Measurements from ENCODE around the gene PEX1. TPM values are rescaled to one million over a fixed set of nuclear protein-coding genes. Genes with fewer than 3 reads are reported as not detected.

PEX1 gene
- total RNA-seq (2013): 12.7 TPM
- 10 to 100 TPM in 1 of 3 donors, 1 to 10 TPM in 2; 2.8 to 10.8 (median 2.9) TPM for polyA plus RNA-seq
- polyA minus RNA-seq: 2.8 and 3.4 TPM in 2 replicates
- 4.7 to 17.5 (median 12.6) reads per million in 11 experiments for total RNA-seq

DNA sequence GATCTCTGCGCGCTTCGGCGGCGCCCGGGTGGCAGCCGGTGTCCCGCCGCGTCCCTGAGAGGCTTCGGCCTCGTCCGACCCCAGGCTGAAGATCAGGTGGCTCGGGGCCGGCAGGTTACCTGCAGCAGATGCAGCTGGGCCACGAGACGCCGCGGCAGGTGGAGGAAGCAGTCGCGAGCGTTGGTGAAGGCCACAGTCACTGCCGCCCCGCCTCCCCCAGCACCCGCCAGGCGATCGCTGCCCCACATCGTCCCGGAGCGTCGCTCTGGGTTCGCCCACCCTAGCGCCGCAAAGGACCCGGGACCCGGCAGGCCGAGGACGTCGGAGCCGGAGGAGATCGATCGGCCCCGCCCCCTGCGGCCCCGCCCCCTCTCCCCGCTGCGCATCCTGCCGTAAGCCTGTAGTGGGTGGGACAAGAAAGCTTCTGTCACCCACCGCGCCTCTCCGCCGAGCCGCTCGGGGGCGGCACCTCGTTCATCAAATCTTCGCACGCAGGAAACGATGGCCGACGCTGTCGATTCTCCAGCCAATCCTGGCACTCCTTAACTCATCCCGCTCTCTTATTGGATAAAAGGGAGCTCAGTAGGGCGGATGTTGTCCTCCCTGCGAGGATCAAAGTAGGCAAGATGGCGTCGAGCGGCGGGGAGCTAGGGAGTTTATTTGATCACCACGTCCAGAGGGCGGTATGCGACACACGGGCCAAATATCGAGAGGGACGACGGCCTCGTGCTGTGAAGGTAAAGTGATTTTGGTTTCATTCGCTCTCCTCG, at the start of gene PEX1, which contains the start of gene RBM48:
Gene PEX1, minus strand, starts transcription at position 333 of the 770 bp plus-strand sequence. Its CDS starts 85 bp downstream, at position 248.
Gene RBM48, plus strand, starts transcription at position 608 of the 770 bp plus-strand sequence. Its CDS starts 19 bp downstream, at position 627.
- H3K4me1 ChIP-seq (ENCODE audit: control insufficient read depth in 1 of 2, insufficient read depth in 2 of 2, low read length in 2 of 2): peaks cover 15 to 20% of the 10 kb centered on the region in 2 donors
- H3K4me3 ChIP-seq (replicated peaks in 1 of 3; ENCODE audit: low read depth in 2 of 3, low read length in 3 of 3): peak within 1 kb of the TSS; percentile 88 to 97 (median 92)
- H4K20me1 ChIP-seq (ENCODE audit: insufficient read depth, low read length): no peaks in the 10 kb centered on the region
- H2AFZ ChIP-seq (ENCODE audit: insufficient read depth, low read depth, low read length, poor library complexity, severe bottlenecking): peak within 1 kb of the TSS; percentile 98
- peaks cover 25 to 32% of the 10 kb centered on the region in 2 donors for H3K36me3 ChIP-seq (replicated peaks in 1 of 2; ENCODE audit: control insufficient read depth in 1 of 2, insufficient read depth in 2 of 2, low read length in 2 of 2)
- WGBS (ENCODE audit: insufficient coverage): under 1% methylated on average over 61 of the region's 79 CpGs
- H3K79me2 ChIP-seq (ENCODE audit: insufficient read depth, low read length): peaks cover 18% of the 10 kb centered on the region
- intact Hi-C loops (cut with micrococcal nuclease): loop anchor here (5.0 to 10.0 kb wide), 3 partner anchors 81 to 696 kb away; partner anchors contain the start of genes ANKIB1 (in 1 of the 2), GATAD1 (in 1 of the 2), HEPACAM2 (in 1 of the 2) and KRIT1 (in 1 of the 2)
- H3K9me3 ChIP-seq (replicated peaks in 1 of 2; ENCODE audit: control insufficient read depth in 1 of 2, insufficient read depth in 1 of 2, low read length in 2 of 2): no peaks in the 10 kb centered on the region
- peak within 1 kb of the TSS; percentile 90 to 94 for H3K4me3 Mint-ChIP-seq
- peak within 1 kb of the TSS; percentile 97 for H3K4me2 ChIP-seq (replicated peaks; ENCODE audit: extremely low read depth, low read length, poor library complexity, severe bottlenecking)
- H3K27me3 Mint-ChIP-seq (ENCODE audit: low read depth in 3 of 3): no peaks in the 10 kb centered on the region
- H3K4me1 Mint-ChIP-seq: peaks cover 16% of the 10 kb centered on the region
- TF ChIP-seq, protein P1, sequence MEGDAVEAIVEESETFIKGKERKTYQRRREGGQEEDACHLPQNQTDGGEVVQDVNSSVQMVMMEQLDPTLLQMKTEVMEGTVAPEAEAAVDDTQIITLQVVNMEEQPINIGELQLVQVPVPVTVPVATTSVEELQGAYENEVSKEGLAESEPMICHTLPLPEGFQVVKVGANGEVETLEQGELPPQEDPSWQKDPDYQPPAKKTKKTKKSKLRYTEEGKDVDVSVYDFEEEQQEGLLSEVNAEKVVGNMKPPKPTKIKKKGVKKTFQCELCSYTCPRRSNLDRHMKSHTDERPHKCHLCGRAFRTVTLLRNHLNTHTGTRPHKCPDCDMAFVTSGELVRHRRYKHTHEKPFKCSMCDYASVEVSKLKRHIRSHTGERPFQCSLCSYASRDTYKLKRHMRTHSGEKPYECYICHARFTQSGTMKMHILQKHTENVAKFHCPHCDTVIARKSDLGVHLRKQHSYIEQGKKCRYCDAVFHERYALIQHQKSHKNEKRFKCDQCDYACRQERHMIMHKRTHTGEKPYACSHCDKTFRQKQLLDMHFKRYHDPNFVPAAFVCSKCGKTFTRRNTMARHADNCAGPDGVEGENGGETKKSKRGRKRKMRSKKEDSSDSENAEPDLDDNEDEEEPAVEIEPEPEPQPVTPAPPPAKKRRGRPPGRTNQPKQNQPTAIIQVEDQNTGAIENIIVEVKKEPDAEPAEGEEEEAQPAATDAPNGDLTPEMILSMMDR (IDR thresholded peaks at IDR 0.05): no peak
- peak within 1 kb of the TSS; percentile 87 to 97 for H3K27ac ChIP-seq (ENCODE audit: low read depth in 1 of 2, low read length in 2 of 2)
- H3K27me3 ChIP-seq (ENCODE audit: control insufficient read depth in 2 of 2, insufficient read depth in 2 of 2, low read length in 2 of 2): no peaks in the 10 kb centered on the region
- peaks cover 0 to 2% (median 0%) of the 10 kb centered on the region in 7 donors for H3K9me3 Mint-ChIP-seq
- H3K36me3 Mint-ChIP-seq: peaks cover 28 to 34% of the 10 kb centered on the region in 2 donors
- peak within 1 kb of the TSS; percentile 82 for H3K9ac ChIP-seq (ENCODE audit: insufficient read depth, low read length, poor library complexity, severe bottlenecking)
- H3K27ac Mint-ChIP-seq: peak within 1 kb of the TSS; percentile 94 to 98 (median 96)
- DNase-seq: peak; percentile 96 to 98 (median 97)

DNA sequence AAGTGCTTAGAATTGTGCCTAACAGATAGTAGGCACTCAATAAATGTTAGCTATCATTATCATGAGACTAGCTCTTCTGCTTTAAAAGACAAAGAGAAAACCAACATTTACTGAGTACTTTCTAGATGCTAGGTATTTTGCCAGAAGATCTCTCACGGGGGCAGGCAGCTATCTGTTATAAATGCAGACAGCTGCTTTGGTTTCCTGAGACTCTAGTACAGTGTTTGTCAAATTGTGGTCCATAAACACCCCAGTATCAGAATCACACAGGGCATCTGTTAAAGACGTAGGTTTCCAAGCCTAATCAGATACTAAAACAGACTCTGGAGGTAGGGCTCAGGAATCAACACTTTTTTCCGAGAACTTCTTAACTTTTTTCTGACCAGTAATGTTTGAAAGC, 48.0 kb upstream of the PEX1 start:
- H3K27ac Mint-ChIP-seq: no peak overlapping the region
- peaks cover 13% of the 10 kb centered on the region for H3K79me2 ChIP-seq (ENCODE audit: insufficient read depth, low read length)
- peaks cover 0 to 2% (median 0%) of the 10 kb centered on the region in 7 donors for H3K9me3 Mint-ChIP-seq
- no peak overlapping the region for H2AFZ ChIP-seq (ENCODE audit: insufficient read depth, low read depth, low read length, poor library complexity, severe bottlenecking)
- TF ChIP-seq, protein P1 (IDR thresholded peaks at IDR 0.05): no peak
- H3K36me3 ChIP-seq (replicated peaks in 1 of 2; ENCODE audit: control insufficient read depth in 1 of 2, insufficient read depth in 2 of 2, low read length in 2 of 2): peaks cover 89 to 92% of the 10 kb centered on the region in 2 donors
- WGBS (ENCODE audit: insufficient coverage): 90% methylated on average over 2 of the region's 3 CpGs
- no peak overlapping the region for H3K4me3 ChIP-seq (replicated peaks in 1 of 3; ENCODE audit: low read depth in 2 of 3, low read length in 3 of 3)
- intact Hi-C loops (cut with micrococcal nuclease): no loop called here
- no peak overlapping the region for H3K4me3 Mint-ChIP-seq
- DNase-seq: no peak
- no peaks in the 10 kb centered on the region for H3K4me1 ChIP-seq (ENCODE audit: control insufficient read depth in 1 of 2, insufficient read depth in 2 of 2, low read length in 2 of 2)
- H3K4me2 ChIP-seq (replicated peaks; ENCODE audit: extremely low read depth, low read length, poor library complexity, severe bottlenecking): no peak overlapping the region
- no peaks in the 10 kb centered on the region for H3K27me3 ChIP-seq (ENCODE audit: control insufficient read depth in 2 of 2, insufficient read depth in 2 of 2, low read length in 2 of 2)
- H3K4me1 Mint-ChIP-seq: peaks cover 1% of the 10 kb centered on the region
- H3K36me3 Mint-ChIP-seq: peaks cover 67 to 78% of the 10 kb centered on the region in 2 donors
- H4K20me1 ChIP-seq (ENCODE audit: insufficient read depth, low read length): peaks cover 15% of the 10 kb centered on the region
- no peaks in the 10 kb centered on the region for H3K27me3 Mint-ChIP-seq (ENCODE audit: low read depth in 3 of 3)
- H3K9me3 ChIP-seq (replicated peaks in 1 of 2; ENCODE audit: control insufficient read depth in 1 of 2, insufficient read depth in 1 of 2, low read length in 2 of 2): no peaks in the 10 kb centered on the region
- H3K9ac ChIP-seq (ENCODE audit: insufficient read depth, low read length, poor library complexity, severe bottlenecking): no peak overlapping the region
- H3K27ac ChIP-seq (ENCODE audit: low read depth in 1 of 2, low read length in 2 of 2): no peak overlapping the region

Measured in CD14-positive monocyte (primary cell).